OCI-LY3 (cell line): ENCODE results near the gene MSI2.

Experiments used
- H2AFZ ChIP-seq: fragments of 200-600, 300-600 bp; shearing (Covaris generic); 2 replicates; pipeline ENCODE4 v1.6.0; 2014; ENCODE audit warnings: antibody characterized with exemption, low read depth, low read length
- H3K27ac ChIP-seq: fragments of 200-600, 300-600 bp; sonication (generic); 2 replicates; pipeline ENCODE4 v1.5.1; 2014; ENCODE audit warnings: mild to moderate bottlenecking, low read length, moderate library complexity, mixed read lengths
- H3K27me3 ChIP-seq: fragments of 200-600, 300-600 bp; sonication (generic); 2 replicates; pipeline ENCODE4 v1.6.1; 2014; ENCODE audit warnings: low read depth, low read length, mixed read lengths
- H3K36me3 ChIP-seq: fragments of 200-600, 300-600 bp; sonication (generic); replicated peaks from 2 replicates; pipeline ENCODE3; 2014; ENCODE audit warnings: low read depth, low read length, mixed read lengths
- H3K4me1 ChIP-seq: fragments of 300-600, 200-600 bp; sonication (generic); 2 replicates; pipeline ENCODE4 v1.6.1; 2014; ENCODE audit warnings: low read length, mixed read lengths
- H3K4me2 ChIP-seq: fragments of 200-600, 300-600 bp; sonication (generic); 2 replicates; pipeline ENCODE4 v1.6.1; 2014; ENCODE audit warnings: low read length, mixed read lengths
- H3K4me3 ChIP-seq: fragments of 300-600, 200-600 bp; sonication (generic); 2 replicates; pipeline ENCODE4 v1.5.1; 2014; ENCODE audit warnings: antibody characterized with exemption, mild to moderate bottlenecking, low read length, moderate library complexity
- H3K79me2 ChIP-seq: fragments of 300-600, 200-600 bp; shearing (Covaris generic); 2 replicates; pipeline ENCODE4 v1.6.1; 2014; ENCODE audit warnings: mild to moderate bottlenecking, low read length, mixed read lengths
- H3K9ac ChIP-seq: fragments of 300-600, 200-600 bp; shearing (Covaris generic); 2 replicates; pipeline ENCODE4 v1.6.0; 2014; ENCODE audit warnings: mild to moderate bottlenecking, low read length, moderate library complexity
- H3K9me3 ChIP-seq: fragments of 200-600, 300-600 bp; shearing (Covaris generic); 2 replicates; pipeline ENCODE4 v1.6.1; 2014; ENCODE audit warnings: low read length, mixed read lengths; ENCODE audit not compliant: insufficient read depth
- H4K20me1 ChIP-seq: fragments of 200-600, 300-600 bp; sonication (generic); 2 replicates; pipeline ENCODE4 v1.6.1; 2016; ENCODE audit warnings: low read length, mixed read lengths; ENCODE audit not compliant: insufficient read depth
- CTCF ChIP-seq: fragments of 200-600, 300-600 bp; sonication (generic); IDR thresholded peaks from 2 replicates; pipeline ENCODE4 v1.5.1; 2014; ENCODE audit warnings: antibody characterized with exemption, low read length, low read depth
- EZH2phosphoT487 ChIP-seq: fragments of 200-600 bp; shearing (Covaris generic); IDR thresholded peaks from 2 replicates; pipeline ENCODE4 v1.6.1; 2018; ENCODE audit warnings: antibody characterized with exemption, mixed run types, low read depth

MSI2 gene

GRCh38 chr17:57278740-57279387, 22.5 kb downstream of the MSI2 start:
- Histone ChIP-seq H3K79me2 (peaks cover 7% of the 10 kb centered on the region; the same call in 1 of the 2 replicates), H3K9ac (no peak overlapping the region), H3K9me3 (no peaks in the 10 kb centered on the region), H2AFZ (no peak overlapping the region), H4K20me1 (peaks cover 23% of the 10 kb centered on the region; the same call in 1 of the 2 replicates), H3K4me2 (no peak overlapping the region), H3K4me3 (no peak overlapping the region), H3K4me1 (peaks cover 6% of the 10 kb centered on the region; the same call in 1 of the 2 replicates), H3K36me3 (peaks cover 30% of the 10 kb centered on the region), H3K27me3 (no peaks in the 10 kb centered on the region), H3K27ac (no peak overlapping the region)
- no peak for TF ChIP-seq EZH2phosphoT487
- TF ChIP-seq CTCF = no peak

- H4K20me1 ChIP-seq = peaks cover 22% of the 10 kb centered on the region; the same call in 1 of the 2 replicates
- H3K4me1 ChIP-seq = peaks cover 6% of the 10 kb centered on the region; the same call in 1 of the 2 replicates
- H3K4me3 ChIP-seq = no peak overlapping the region
- H3K36me3 ChIP-seq = peaks cover 24% of the 10 kb centered on the region
- H2AFZ ChIP-seq = no peak overlapping the region
- H3K79me2 ChIP-seq = peaks cover 7% of the 10 kb centered on the region; the same call in 1 of the 2 replicates
- no peaks in the 10 kb centered on the region for H3K9me3 ChIP-seq
- H3K27me3 ChIP-seq = no peaks in the 10 kb centered on the region
- H3K27ac ChIP-seq = no peak overlapping the region
- no peak overlapping the region for H3K4me2 ChIP-seq
- no peak overlapping the region for H3K9ac ChIP-seq
- TF ChIP-seq EZH2phosphoT487 (no peak), CTCF (no peak)
These were observed 23.1 kb downstream of the MSI2 start for GRCh38 chr17:57279432-57279831.

GRCh38 chr17:57281887-57282286, 25.6 kb downstream of the MSI2 start:
- Histone ChIP-seq H4K20me1 (0 out of 2 replicates have a peak, but pooled peaks cover 13% of the 10 kb centered on the region), H3K27ac (no peak overlapping the region), H2AFZ (no peak overlapping the region), H3K79me2 (peaks cover 6% of the 10 kb centered on the region; the same call in 1 of the 2 replicates), H3K27me3 (no peaks in the 10 kb centered on the region), H3K4me2 (no peak overlapping the region), H3K9ac (no peak overlapping the region), H3K9me3 (no peaks in the 10 kb centered on the region), H3K36me3 (peaks cover 15% of the 10 kb centered on the region), H3K4me1 (peaks cover 8% of the 10 kb centered on the region), H3K4me3 (no peak overlapping the region)
- no peak for TF ChIP-seq CTCF
- TF ChIP-seq EZH2phosphoT487 = no peak

- no peaks in the 10 kb centered on the region for H3K9me3 ChIP-seq
- peaks cover 8% of the 10 kb centered on the region for H3K4me1 ChIP-seq
- no peak overlapping the region for H3K27ac ChIP-seq
- no peak overlapping the region for H3K4me3 ChIP-seq
- no peaks in the 10 kb centered on the region for H3K27me3 ChIP-seq
- no peak overlapping the region for H3K4me2 ChIP-seq
- peaks cover 6% of the 10 kb centered on the region; the same call in 1 of the 2 replicates for H3K79me2 ChIP-seq
- TF ChIP-seq EZH2phosphoT487 = no peak
- TF ChIP-seq CTCF = no peak
- peaks cover 15% of the 10 kb centered on the region for H3K36me3 ChIP-seq
- H3K9ac ChIP-seq = no peak overlapping the region
- H2AFZ ChIP-seq = no peak overlapping the region
- H4K20me1 ChIP-seq = 0 out of 2 replicates have a peak, but pooled peaks cover 13% of the 10 kb centered on the region
These were observed 26.0 kb downstream of the MSI2 start for GRCh38 chr17:57282296-57282695.
